ENCODE measurements around the gene INCA1. TPM values are rescaled to one million over a fixed set of nuclear protein-coding genes. Genes with fewer than 3 reads are reported as not detected.
A peak's percentile ranks its signal among the peaks of the same experiment; 100 is the strongest.

INCA1 gene
- polyA plus RNA-seq, 1 of the 3 experiments (the other 2 are of a cell fraction), result 1.2 TPM

DNA sequence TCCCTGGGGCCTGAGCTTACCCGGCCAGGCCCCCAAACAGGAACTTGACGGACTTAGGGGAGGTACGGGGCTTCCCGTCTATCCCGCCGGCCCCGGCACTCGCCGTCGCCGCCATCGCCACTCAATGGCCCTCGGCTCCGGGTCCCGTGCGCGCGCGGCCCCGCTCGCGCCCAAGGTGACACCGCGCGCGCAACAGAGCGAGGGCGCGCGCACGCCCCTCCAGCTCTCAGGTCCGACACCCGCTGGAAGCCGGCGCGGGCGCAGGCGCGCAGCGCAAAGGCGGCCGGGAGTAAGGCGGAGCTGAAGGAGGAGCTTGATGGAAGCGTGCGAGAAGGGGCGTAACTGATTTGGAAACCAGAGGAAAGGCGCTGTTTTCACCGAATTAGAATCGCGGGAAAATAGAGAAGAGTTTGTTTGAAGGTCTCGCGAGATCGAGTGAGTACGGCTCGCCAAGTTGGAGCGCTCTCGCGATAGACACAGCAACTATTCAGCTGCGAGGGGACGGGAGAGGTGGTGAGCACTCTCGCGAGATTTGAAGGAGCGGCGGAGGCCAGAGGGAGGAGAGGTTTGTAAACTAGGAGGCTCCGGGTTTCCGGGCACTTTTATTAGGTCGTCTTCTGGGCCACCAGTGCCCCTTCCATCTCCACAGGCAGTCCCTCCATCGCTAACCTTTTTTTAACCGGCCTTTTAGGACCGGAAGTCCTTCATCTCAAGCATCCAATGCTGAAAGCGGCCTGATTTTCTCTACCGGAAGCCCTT lies 57.3 kb downstream of the INCA1 start, which contains the start of the genes RNF167 and SLC25A11:
Gene RNF167, plus strand, starts transcription at position 473 of the 759 bp plus-strand sequence. CDS start 642 bp downstream, outside the sequence.
Gene SLC25A11, minus strand, starts transcription at position 251 of the 759 bp plus-strand sequence. Its CDS starts 136 bp downstream, at position 115.
- POLR2A ChIA-PET, result interaction anchor here (0.8 to 2.0 kb wide), 6 partner anchors 12 to 40 kb away, joined by 3 to 35 read pairs (median 10); partner anchors contain the start of genes ENO3 and SPAG7

More for the DNA sequence above, 57.3 kb downstream of the INCA1 start, which contains the start of the genes RNF167 and SLC25A11:
- Histone ChIP-seq H3K79me2 (ENCODE audit: insufficient read depth) (peaks cover 63% of the 10 kb centered on the region), H2AFZ (ENCODE audit: low read depth) (peak within 1 kb of the TSS; percentile 74), H3K27me3 (ENCODE audit: insufficient read depth) (no peaks in the 10 kb centered on the region), H3K4me3 (ENCODE audit: low read depth in 2 of 2, low read length in 1 of 2) (peak within 1 kb of the TSS; percentile 80 to 86), H3K9ac (peak within 1 kb of the TSS; percentile 83), H3K9me2 (no peaks in the 10 kb centered on the region), H4K20me1 (ENCODE audit: insufficient read depth) (peaks cover 19% of the 10 kb centered on the region), H3K36me3 (replicated peaks in 1 of 2; ENCODE audit: control insufficient read depth in 1 of 2, insufficient read depth in 2 of 2, low read length in 1 of 2) (peaks cover 30 to 35% of the 10 kb centered on the region in 2 experiments), H3K4me2 (peak within 1 kb of the TSS; percentile 98), H3F3A (replicated peaks; ENCODE audit: insufficient read depth) (peaks cover 42% of the 10 kb centered on the region), H3K4me1 (ENCODE audit: control insufficient read depth in 1 of 2, insufficient read depth in 2 of 2, low read depth in 1 of 2, low read length in 1 of 2) (peaks cover 16 to 27% of the 10 kb centered on the region in 2 experiments; a peak in 3 of 4 replicates), H3K27ac (ENCODE audit: low read depth in 2 of 2, low read length in 1 of 2) (peak within 1 kb of the TSS; percentile 94 to 98), H3K9me3 (no peaks in the 10 kb centered on the region)
- CTCF ChIA-PET, result interaction anchor here (1.0 to 3.9 kb wide), 8 partner anchors 9 to 122 kb away, joined by 3 to 29 read pairs (median 3); partner anchors contain the start of genes CHRNE, PFN1 and SPAG7
- peak; percentile 98 for DNase-seq
- no peak for TF ChIP-seq EP300 (IDR thresholded peaks at IDR 0.05; ENCODE audit: borderline replicate concordance in 1 of 2, low read depth in 1 of 2, low read length in 1 of 2)
- TF ChIP-seq, protein P1, sequence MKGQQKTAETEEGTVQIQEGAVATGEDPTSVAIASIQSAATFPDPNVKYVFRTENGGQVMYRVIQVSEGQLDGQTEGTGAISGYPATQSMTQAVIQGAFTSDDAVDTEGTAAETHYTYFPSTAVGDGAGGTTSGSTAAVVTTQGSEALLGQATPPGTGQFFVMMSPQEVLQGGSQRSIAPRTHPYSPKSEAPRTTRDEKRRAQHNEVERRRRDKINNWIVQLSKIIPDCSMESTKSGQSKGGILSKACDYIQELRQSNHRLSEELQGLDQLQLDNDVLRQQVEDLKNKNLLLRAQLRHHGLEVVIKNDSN (IDR thresholded peaks at IDR 0.05; ENCODE audit: borderline replicate concordance, low read depth), result no peak
- TF ChIP-seq SIN3A (IDR thresholded peaks at IDR 0.05; ENCODE audit: borderline replicate concordance, low read depth, low read length), result peak; percentile 99
- 0 out of 2 replicates have a peak, but pooled peaks have one; percentile 49 for TF ChIP-seq YY1 (IDR thresholded peaks at IDR 0.05; ENCODE audit: low read depth)
- no peak for TF ChIP-seq RCOR1 (IDR thresholded peaks at IDR 0.05; ENCODE audit: low read length)
- no peak for TF ChIP-seq TCF12 (IDR thresholded peaks at IDR 0.05)
- TF ChIP-seq MXI1 (IDR thresholded peaks at IDR 0.05; ENCODE audit: low read depth, low read length), result peak; percentile 84
- peak; percentile 93 for TF ChIP-seq NRF1 (IDR thresholded peaks at IDR 0.05; ENCODE audit: low read depth, low read length)
- TF ChIP-seq CHD2 (IDR thresholded peaks at IDR 0.05; ENCODE audit: low read length, partially characterized antibody), result peak; percentile 99
- TF ChIP-seq, protein P2, sequence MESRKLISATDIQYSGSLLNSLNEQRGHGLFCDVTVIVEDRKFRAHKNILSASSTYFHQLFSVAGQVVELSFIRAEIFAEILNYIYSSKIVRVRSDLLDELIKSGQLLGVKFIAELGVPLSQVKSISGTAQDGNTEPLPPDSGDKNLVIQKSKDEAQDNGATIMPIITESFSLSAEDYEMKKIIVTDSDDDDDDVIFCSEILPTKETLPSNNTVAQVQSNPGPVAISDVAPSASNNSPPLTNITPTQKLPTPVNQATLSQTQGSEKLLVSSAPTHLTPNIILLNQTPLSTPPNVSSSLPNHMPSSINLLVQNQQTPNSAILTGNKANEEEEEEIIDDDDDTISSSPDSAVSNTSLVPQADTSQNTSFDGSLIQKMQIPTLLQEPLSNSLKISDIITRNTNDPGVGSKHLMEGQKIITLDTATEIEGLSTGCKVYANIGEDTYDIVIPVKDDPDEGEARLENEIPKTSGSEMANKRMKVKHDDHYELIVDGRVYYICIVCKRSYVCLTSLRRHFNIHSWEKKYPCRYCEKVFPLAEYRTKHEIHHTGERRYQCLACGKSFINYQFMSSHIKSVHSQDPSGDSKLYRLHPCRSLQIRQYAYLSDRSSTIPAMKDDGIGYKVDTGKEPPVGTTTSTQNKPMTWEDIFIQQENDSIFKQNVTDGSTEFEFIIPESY (IDR thresholded peaks at IDR 0.05; ENCODE audit: borderline replicate concordance, low read depth), result peak; percentile 99
- peak; percentile 46 for TF ChIP-seq TAF1 (IDR thresholded peaks at IDR 0.05; ENCODE audit: borderline replicate concordance, low read depth, low read length)
- TF ChIP-seq, protein P3, sequence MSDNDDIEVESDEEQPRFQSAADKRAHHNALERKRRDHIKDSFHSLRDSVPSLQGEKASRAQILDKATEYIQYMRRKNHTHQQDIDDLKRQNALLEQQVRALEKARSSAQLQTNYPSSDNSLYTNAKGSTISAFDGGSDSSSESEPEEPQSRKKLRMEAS (IDR thresholded peaks at IDR 0.05; ENCODE audit: low read depth), result no peak
- TF ChIP-seq, protein P4, sequence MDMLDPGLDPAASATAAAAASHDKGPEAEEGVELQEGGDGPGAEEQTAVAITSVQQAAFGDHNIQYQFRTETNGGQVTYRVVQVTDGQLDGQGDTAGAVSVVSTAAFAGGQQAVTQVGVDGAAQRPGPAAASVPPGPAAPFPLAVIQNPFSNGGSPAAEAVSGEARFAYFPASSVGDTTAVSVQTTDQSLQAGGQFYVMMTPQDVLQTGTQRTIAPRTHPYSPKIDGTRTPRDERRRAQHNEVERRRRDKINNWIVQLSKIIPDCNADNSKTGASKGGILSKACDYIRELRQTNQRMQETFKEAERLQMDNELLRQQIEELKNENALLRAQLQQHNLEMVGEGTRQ (IDR thresholded peaks at IDR 0.05; ENCODE audit: borderline replicate concordance, low read depth, low read length), result no peak
- TF ChIP-seq POLR2AphosphoS5 (IDR thresholded peaks at IDR 0.05; ENCODE audit: low read depth, low read length), result peak; percentile 64; the same call in 1 of the 2 replicates
- WGBS (ENCODE audit: low lambda C conversion rate), result under 1% methylated on average over 56 of the region's 72 CpGs
